HG02623 (cell line): ENCODE data around the gene RAB6D.
"Not testable (repeated sequence)": the region's sequence is repeated elsewhere in the genome, so short reads cannot be mapped to it uniquely, and the experiment has no call there.

Experiments
- ATAC-seq: cut with Tn5 transposase; IDR thresholded peaks from one replicate; pipeline ENCODE4 v1.9.1; 2021; ENCODE audit warnings: moderate library complexity; ENCODE audit not compliant: unreplicated experiment

Gene RAB6D

DNA sequence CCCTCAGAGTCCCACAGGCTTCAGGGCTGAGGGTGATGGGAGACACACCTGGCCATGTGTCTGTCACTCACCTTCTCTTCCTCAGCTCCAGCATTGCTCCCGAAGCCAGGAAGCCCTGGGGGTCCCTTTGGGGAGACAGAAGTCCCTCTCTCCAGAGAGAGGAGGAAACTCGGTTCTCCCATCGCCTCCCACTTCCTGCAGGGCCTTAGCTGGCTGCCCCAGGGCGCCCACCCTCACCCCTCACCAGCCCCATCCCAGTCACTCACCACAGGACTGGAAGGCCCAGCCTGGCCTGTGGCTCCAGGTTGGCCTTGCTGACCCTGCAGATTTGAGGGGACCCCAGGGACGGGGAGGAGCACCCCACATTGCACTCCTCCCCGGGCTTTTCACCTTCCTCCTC is 2.7 kb upstream of the RAB6D start:
- no peak for ATAC-seq

DNA sequence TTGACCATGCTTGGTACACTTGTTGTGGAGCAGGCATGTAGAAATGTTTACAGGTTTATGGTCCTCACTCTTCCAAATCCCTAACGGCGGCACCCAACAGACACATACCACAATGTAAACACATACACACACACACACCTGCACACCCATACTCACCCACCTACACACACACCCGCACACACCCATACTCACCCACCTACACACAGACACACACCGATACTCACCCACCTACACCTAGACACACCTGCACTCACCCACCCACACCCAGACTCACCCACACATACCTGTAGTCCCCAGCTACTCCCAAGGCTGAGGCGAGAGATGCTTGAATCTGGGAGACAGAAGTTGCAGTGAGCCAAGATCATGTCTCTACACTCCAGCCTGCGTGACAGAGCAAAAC is 1.5 kb upstream of the RAB6D start:
- no peak for ATAC-seq

DNA sequence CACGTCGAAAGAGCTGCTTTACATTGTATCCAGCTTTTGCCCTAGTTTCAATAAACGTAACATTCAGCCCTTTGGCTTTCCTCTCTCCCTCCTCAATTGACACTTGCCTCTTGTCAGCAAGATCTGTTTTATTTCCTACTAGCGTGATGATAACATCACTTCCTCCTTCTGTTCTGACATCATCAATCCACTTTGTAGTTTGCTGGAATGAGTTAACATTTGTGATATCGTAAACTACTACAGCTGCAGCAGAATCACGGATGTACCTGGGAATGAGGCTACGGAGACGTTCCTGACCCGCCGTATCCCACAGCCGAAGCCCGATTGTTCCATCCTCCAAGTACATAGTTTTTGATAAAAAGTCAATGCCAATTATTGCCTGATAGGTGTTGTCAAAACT is 755 bp downstream of the RAB6D start:
- ATAC-seq = not testable (repeated sequence)

DNA sequence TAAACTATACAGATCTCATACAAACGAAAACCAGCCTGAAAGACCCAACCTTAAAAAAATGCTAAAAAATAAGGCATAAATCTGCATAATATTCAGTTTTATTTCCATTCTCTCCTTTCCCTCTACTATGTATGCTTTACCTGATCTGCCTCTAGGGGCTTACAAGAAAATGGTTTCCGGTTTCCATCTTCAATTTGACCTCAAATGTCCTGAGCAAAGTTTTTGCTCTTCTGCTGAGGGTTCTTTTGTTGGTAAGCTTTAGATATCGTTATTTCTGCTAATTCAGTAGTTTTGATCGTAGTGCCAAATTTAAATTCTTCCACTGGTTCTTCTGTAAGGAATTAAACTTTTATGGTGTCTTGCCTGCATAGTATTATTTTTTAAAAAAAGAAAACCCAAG is 2.2 kb downstream of the RAB6D start:
- not testable (repeated sequence) for ATAC-seq

DNA sequence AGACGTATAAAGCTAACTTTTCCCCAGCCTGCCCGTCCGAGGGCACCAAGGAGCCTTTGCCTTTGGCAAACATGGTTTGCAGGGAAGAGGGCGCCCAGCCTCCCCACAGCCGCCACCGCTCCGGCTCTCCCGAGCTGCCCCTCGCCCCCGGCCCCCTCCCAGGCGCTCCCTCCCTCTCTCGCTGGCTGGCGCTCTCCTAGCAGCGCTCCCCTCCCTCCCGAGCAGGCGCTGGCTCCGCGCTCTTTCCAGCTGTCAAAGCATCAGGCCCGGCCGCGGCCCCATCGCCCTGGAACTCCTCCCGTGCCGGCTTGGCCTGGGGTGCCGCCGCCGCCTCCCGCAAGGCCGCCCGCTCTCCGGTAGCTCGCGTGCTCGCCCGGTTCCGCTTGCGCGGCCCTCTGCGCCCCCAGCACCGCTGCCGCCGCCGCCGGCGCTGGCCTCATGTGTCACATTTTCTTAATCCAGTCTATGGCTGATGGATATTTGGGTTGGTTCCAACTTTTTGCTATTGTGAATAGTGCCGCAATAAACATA is 10.7 kb downstream of the RAB6D start:
- ATAC-seq = not testable (repeated sequence)

DNA sequence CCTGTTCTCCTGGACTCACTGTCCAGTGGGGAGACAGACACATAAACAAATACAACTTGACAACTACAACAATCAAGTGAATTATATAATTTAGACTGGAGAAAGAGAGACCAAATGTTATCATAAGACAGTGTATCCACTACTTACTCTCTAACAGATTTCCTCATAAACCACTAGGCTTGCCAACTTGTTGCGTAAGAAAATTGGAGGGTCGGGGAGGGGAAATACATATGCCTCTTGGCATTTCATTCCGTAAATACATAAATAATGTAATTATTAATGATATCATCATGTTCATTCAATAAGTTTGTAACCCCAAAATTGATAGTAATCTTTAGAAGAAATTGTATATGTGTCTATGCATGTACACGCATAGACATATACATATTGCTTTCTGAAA is 14.9 kb downstream of the RAB6D start:
- ATAC-seq = no peak

DNA sequence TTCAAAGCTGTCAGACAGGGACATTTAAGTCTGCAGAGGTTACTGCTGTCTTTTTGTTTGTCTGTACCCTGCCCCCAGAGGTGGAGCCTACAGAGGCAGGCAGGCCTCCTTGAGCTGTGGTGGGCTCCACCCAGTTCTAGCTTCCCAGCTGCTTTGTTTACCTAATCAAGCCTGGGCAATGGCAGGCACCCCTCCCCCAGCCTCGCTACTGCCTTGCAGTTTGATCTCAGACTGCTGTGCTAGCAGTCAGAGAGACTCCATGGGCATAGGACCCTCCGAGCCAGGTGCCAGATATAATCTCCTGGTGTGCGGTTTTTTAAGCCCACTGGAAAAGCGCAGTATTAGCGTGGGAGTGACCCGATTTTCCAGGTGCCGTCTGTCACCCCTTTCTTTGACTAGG is 16.9 kb downstream of the RAB6D start:
- not testable (repeated sequence) for ATAC-seq

DNA sequence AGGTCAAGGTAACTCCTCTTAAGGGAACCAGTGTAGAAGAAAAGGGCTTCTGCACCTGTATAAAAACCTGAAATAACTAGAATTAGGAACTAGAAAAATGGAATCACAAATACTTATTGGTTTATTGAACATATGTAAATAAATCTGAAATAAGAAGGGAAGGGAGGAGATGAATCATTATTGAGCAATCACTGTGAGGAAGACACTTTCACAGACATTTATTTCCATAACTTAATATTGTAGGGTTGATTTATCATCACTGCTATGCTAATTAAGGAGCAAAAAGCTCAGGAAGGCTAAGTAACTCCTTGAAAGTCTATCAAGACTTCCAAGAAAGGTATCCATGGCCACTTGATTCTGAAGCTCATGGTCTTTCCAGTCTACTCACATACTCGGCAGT is 24.7 kb downstream of the RAB6D start:
- not testable (repeated sequence) for ATAC-seq

DNA sequence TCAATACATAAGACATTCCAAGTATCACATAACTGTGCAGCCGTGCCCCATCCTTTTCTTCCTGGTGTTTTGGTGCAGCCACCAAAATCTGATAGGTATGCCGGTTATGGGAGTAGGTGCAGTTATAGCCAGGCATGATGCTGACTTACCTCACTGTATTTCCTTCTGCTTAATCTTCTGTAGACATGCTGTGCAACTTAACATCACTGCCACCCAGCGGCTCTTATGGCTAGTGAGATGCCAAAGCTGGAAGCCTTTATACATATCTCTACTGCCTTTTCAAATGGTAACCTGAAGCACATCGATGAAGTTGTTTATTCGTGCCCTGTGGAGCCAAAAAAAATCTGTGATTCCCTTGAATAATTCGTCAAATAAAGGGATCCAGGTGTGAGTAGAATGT is 28.6 kb downstream of the RAB6D start:
- not testable (repeated sequence) for ATAC-seq

DNA sequence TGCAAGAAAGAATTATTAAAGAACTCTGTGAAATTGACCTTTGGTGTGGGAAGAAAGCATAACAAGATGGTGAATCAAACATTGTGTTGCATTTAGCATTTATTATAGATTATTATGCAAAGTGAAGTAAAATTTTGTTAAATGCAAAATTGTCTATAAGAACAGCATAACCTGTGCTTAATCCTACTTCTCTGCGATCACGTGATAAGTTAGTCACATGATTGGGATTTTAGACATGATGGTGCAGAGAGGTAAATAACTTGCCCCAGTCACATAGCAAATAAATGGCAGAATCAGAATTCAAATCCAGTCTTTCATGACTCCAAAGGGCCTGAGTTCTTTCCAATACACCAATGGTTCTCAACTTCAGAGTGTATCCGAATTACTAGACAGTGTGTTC is 31.3 kb downstream of the RAB6D start:
- not testable (repeated sequence) for ATAC-seq

DNA sequence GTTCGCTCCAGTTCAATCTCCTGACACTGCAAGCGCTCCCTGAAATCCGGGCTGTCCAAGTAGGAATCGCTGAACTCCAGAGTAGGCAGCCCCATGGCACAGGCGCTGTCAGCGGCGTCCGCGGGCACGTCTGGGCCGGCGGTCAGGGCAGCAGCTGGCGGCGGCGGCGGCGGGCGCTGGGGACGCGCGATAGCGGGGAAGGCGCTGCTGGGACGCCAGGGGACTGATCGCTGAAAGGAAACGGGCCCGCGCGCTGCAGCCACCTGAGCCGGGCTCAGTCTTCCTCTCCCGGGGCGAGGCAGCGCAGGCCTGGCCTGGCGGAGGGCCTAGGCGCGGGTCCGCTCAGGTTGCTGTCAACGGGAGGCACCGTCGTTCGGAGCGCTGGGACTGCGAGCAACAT is 33.0 kb downstream of the RAB6D start:
- ATAC-seq = not testable (repeated sequence)

DNA sequence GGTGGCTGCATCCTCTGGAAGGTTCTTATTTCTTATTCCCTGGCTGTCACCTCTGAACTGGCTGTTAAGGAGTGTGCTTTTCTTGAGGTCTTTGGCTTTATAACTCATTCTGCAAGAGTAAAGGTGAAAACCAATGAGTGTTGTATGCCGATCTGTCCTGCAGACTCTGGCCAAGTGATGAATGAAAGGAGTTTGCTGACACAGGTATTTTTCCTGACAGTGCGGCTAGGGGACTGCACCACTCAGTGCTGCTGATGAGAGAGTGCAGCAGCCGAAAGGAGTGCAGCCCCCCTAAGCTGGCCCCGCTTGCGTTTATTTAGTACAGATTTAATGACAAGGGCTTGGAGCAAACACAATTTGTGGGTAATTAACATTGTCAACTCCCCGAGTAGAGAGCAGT is 41.8 kb downstream of the RAB6D start:
- ATAC-seq = no peak

DNA sequence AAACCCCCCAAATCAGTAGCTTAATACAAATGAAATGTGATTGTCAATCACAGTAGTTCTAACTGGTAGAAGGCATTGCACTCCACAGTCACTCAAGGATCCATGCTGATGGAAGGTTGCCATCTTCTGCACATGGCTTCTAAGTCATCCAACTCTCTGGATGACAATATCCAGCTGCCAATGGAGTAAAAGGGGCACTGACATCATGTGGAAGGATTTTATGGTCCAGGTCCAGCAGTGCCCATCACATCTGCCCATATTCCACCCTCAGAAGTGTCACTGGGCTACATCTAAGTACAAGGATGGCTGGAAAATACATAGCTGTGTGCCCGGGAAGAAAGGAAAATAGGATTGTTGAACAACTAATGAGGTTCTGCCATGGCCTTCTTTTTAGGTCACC is 42.6 kb downstream of the RAB6D start:
- not testable (repeated sequence) for ATAC-seq

DNA sequence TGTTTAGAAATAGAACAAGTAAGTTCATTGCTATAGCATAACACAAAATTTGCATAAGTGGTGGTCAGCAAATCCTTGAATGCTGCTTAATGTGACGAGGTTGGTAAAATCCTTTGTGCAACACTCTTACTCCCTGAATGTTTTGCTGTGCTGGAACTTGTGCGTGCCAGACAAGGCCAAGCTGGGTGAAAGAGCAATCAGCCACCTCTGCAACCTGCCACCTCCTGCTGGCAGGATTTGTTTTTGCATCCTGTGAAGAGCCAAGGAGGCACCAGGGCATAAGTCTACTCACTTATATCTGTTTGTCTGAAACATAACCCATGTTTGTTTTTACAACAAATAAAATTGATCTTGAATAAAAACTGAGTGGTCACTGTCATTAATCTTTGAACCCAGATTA is 53.0 kb downstream of the RAB6D start:
- not testable (repeated sequence) for ATAC-seq
